Progenitor cell of endocrine pancreas (in vitro differentiated cells): ENCODE data around the gene WDR7. TPM values are rescaled to one million over a fixed set of nuclear protein-coding genes. Genes with fewer than 3 reads are reported as not detected.
A peak's percentile ranks its signal among the peaks of the same experiment; 100 is the strongest.

ENCODE experiments used
- DNase-seq: peaks from one replicate; pipeline ENCODE4 v3.0.0; 2021; ENCODE audit warnings: low spot score; ENCODE audit not compliant: unreplicated experiment
- H3K27ac Mint-ChIP-seq: 2 replicates; pipeline ENCODE4 v1.8.0; 2021; ENCODE audit warnings: mild to moderate bottlenecking, moderate library complexity, mixed read lengths
- H3K27me3 Mint-ChIP-seq: 2 replicates; pipeline ENCODE4 v1.8.0; 2021; ENCODE audit warnings: mixed read lengths
- H3K36me3 Mint-ChIP-seq: 2 replicates; pipeline ENCODE4 v1.8.0; 2022; ENCODE audit warnings: mixed read lengths; ENCODE audit not compliant: insufficient read depth
- H3K4me1 Mint-ChIP-seq: 2 replicates; pipeline ENCODE4 v1.8.0; 2021; ENCODE audit warnings: low read depth, mixed read lengths
- H3K4me3 Mint-ChIP-seq: 2 replicates; pipeline ENCODE4 v1.8.0; 2021; ENCODE audit warnings: low read depth, mild to moderate bottlenecking, moderate library complexity, mixed read lengths
- H3K9me3 Mint-ChIP-seq: 2 replicates; pipeline ENCODE4 v1.8.0; 2021; ENCODE audit warnings: low read depth, mixed read lengths
- long read RNA-seq: library from polyadenylated mRNA; unstranded; transcript quantifications from one replicate; pipeline ENCODE4 v2.0.0, GENCODE V29; 2020
- total RNA-seq: library from RNA; stranded (reverse); gene quantifications from 2 replicates; pipeline ENCODE4 v1.2.1, GENCODE V29; 2021
- TF ChIP-seq, protein P1 (sequence below): fragments of 200-600 bp; sonication (generic); IDR thresholded peaks from one replicate; pipeline ENCODE4 v1.5.0; 2021; ENCODE audit warnings: antibody characterized with exemption, mild to moderate bottlenecking; ENCODE audit not compliant: unreplicated experiment

Gene WDR7
- total RNA-seq, result 23.2 and 24.8 TPM in 2 replicates
- long read RNA-seq, partial matches to known transcripts, result 30 of 41 reads
- long read RNA-seq, other reads (novel, unspliced or antisense), result 11 of 41 reads

DNA sequence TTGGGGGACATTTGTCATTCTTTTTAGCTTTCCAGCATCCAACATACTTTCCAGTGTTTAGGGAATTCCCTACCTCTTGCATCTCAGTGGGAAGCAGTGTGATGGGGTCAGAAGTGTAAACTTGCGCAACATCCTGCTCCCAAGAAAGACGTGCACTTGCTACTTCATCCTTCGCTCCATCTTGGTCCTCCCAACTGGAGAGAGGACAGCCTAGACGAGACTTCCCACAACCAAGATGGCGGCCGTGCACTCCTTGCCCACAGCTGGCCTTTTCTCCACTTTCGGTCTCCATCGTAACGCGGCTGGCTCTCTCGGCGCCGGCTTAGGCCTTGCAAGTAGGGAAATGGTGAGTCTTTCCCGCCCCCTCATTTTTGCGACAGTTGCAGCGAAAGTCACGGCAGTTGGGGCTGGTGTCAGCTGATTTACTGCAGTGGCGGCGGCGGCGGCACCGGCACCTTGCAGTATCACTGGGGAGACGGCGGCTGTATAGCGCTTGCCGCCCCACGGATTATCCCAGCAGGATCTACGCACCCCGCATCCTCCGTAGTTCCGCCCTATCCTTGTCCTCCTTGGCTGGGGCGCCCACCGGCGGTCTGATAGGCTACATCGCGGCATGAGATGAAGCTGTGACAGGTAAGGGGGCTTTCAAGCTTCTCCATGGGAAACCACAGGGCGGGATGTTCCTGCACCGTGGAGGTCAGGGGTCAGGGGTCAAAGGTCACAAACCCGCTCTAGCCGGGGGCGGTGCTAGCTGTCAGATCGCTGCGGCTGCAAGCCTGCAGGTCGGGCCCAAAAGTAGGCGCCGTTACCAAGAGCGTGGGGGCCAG is at the start of gene WDR7:
WDR7 (plus strand) TSS at position 416 of the 827 bp plus-strand sequence. CDS start 21,157 bp downstream, outside the sequence.
- peak; percentile 84 for DNase-seq
- H3K36me3 Mint-ChIP-seq, result peaks cover 1% of the 10 kb centered on the region
- H3K9me3 Mint-ChIP-seq, result peaks cover 3% of the 10 kb centered on the region
- no peaks in the 10 kb centered on the region for H3K27me3 Mint-ChIP-seq
- H3K4me3 Mint-ChIP-seq, result peak within 1 kb of the TSS; percentile 87
- TF ChIP-seq, protein P1, sequence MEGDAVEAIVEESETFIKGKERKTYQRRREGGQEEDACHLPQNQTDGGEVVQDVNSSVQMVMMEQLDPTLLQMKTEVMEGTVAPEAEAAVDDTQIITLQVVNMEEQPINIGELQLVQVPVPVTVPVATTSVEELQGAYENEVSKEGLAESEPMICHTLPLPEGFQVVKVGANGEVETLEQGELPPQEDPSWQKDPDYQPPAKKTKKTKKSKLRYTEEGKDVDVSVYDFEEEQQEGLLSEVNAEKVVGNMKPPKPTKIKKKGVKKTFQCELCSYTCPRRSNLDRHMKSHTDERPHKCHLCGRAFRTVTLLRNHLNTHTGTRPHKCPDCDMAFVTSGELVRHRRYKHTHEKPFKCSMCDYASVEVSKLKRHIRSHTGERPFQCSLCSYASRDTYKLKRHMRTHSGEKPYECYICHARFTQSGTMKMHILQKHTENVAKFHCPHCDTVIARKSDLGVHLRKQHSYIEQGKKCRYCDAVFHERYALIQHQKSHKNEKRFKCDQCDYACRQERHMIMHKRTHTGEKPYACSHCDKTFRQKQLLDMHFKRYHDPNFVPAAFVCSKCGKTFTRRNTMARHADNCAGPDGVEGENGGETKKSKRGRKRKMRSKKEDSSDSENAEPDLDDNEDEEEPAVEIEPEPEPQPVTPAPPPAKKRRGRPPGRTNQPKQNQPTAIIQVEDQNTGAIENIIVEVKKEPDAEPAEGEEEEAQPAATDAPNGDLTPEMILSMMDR, result no peak
- H3K4me1 Mint-ChIP-seq, result peaks cover 7% of the 10 kb centered on the region
- peak within 1 kb of the TSS; percentile 88 for H3K27ac Mint-ChIP-seq

DNA sequence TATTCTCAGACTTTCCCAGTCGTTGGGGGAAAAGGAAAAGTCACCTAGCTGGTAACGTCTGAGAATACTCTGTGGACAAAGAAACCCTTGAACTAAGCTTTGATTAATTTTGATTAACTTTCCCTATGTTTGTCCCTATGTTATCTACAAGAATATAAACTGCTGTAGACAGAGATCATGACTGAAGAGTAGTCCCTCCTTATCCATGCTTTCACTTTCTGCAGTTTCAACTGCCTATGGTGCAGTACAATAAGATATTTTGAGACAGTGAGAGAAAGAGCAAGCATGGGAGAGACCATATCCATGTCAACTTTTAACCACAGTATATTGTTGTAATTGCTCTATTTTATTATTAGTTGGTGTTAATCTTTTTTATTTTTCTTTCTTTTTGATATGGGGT is 44.5 kb upstream of the WDR7 start:
- peaks cover 22% of the 10 kb centered on the region for H3K36me3 Mint-ChIP-seq
- no peaks in the 10 kb centered on the region for H3K9me3 Mint-ChIP-seq
- H3K4me1 Mint-ChIP-seq, result peaks cover 16% of the 10 kb centered on the region
- TF ChIP-seq, protein P1, result no peak
- no peaks in the 10 kb centered on the region for H3K27me3 Mint-ChIP-seq
- no peak overlapping the region for H3K4me3 Mint-ChIP-seq
- DNase-seq, result no peak
- H3K27ac Mint-ChIP-seq, result peak overlapping the region; percentile 78

DNA sequence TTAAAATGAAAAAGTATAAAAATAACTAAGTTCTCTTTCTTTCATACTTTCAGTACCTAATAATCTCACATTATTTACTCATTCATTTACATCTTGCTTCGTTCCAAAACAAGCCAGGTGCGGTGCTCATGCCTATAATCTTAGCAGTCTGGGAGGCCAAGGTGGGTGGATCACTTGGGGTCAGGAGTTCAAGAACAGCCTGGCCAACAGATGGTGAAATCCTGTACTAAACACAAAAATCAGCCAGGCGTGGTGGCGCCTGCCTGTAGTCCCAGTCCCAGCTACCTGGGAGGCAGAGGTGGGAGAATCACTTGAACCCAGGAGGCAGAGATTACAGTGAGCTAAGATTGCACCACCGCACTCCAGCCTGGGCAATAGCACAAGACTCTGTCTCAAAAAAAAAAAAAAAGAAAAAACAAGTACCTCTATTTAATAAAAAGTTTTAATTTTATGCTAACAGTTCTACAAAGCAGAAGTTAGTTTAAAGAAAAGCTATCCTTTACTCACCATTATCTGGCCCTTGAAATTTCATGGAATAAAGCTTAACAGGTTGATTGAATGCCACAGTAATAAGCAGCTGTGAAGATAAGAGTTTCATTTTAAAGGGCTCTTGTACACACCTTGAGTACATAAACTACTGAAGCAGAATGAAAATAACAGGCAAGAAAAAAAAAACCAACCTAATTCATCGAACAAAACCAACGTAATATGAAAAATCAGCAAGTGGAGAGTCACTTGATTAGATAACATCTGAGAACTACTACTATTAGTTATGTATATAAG is 35.2 kb upstream of the WDR7 start:
- no peaks in the 10 kb centered on the region for H3K9me3 Mint-ChIP-seq
- DNase-seq, result no peak
- H3K36me3 Mint-ChIP-seq, result peaks cover 42% of the 10 kb centered on the region
- H3K4me3 Mint-ChIP-seq, result no peak overlapping the region
- no peak overlapping the region for H3K27ac Mint-ChIP-seq
- TF ChIP-seq, protein P1, result no peak
- no peaks in the 10 kb centered on the region for H3K27me3 Mint-ChIP-seq
- H3K4me1 Mint-ChIP-seq, result peaks cover 7% of the 10 kb centered on the region

DNA sequence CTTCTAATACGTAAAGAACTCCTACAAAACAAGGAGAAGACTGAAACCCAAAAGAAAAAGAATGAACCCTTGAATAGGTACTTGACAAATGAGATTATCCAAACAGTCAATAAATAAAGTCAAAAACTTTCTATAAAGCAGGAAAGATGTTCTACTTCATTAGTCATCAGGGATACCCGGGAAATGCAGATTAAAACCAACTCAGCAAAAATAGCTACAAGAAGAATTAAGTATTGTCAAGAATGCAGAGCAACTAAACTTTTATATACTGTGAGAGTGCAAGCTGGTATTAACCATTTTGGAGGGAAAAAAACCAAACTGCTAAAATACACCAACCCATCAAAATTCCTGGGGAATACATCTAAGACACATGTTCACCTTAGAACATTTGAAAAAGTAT is 23.2 kb upstream of the WDR7 start:
- H3K9me3 Mint-ChIP-seq, result no peaks in the 10 kb centered on the region
- peaks cover 43% of the 10 kb centered on the region for H3K4me1 Mint-ChIP-seq
- H3K27me3 Mint-ChIP-seq, result no peaks in the 10 kb centered on the region
- TF ChIP-seq, protein P1, result no peak
- no peak overlapping the region for H3K4me3 Mint-ChIP-seq
- peaks cover 11% of the 10 kb centered on the region for H3K36me3 Mint-ChIP-seq
- no peak overlapping the region for H3K27ac Mint-ChIP-seq
- no peak for DNase-seq
